CD14-positive monocyte (primary cell): ENCODE measurements around the gene ZNF296. TPM values are rescaled to one million over a fixed set of nuclear protein-coding genes. Genes with fewer than 3 reads are reported as not detected.

Source experiments
- DNase-seq, 3 donors: peaks; one replicate each; pipeline ENCODE4 v3.0.0-alpha.2; 2011 to 2022
- H2AFZ ChIP-seq: 2 replicates; pipeline ENCODE4 v1.6.0; 2012; ENCODE audit warnings: mild to moderate bottlenecking, low read depth, low read length, inconsistent platforms; ENCODE audit not compliant: insufficient read depth, poor library complexity, severe bottlenecking
- H3K27ac ChIP-seq, 2 donors: 1 replicate in 1 of 2; 2 replicates in 1 of 2; pipeline ENCODE4 v1.5.1; 2012 to 2013; ENCODE audit warnings: low read length in 2 of 2, control low read depth in 1 of 2, inconsistent platforms in 1 of 2, low read depth in 1 of 2, mild to moderate bottlenecking in 1 of 2
- H3K27me3 ChIP-seq, 2 donors: one replicate each; pipeline versions ENCODE4 v1.6.0 to v1.6.1; 2011 to 2013; ENCODE audit warnings: low read length in 2 of 2; ENCODE audit not compliant: control insufficient read depth in 2 of 2, insufficient read depth in 2 of 2
- H3K36me3 ChIP-seq, 2 donors: replicated peaks in 1 of 2; 1 replicate in 1 of 2; 2 replicates in 1 of 2; pipeline versions ENCODE4 v1.5.1 to v1.6.1; 2012 to 2013; ENCODE audit warnings: low read length in 2 of 2, control low read depth in 1 of 2, inconsistent platforms in 1 of 2, mild to moderate bottlenecking in 1 of 2; ENCODE audit not compliant: insufficient read depth in 2 of 2, control insufficient read depth in 1 of 2
- H3K4me1 ChIP-seq, 2 donors: 1 replicate in 1 of 2; 2 replicates in 1 of 2; pipeline versions ENCODE4 v1.5.1 to v1.6.1; 2012 to 2013; ENCODE audit warnings: low read length in 2 of 2, control low read depth in 1 of 2, inconsistent platforms in 1 of 2, mild to moderate bottlenecking in 1 of 2, moderate library complexity in 1 of 2; ENCODE audit not compliant: insufficient read depth in 2 of 2, control insufficient read depth in 1 of 2
- H3K4me2 ChIP-seq: replicated peaks from 2 replicates; pipeline ENCODE3; 2012; ENCODE audit warnings: low read length, moderate library complexity, mild to moderate bottlenecking; ENCODE audit not compliant: poor library complexity, severe bottlenecking; ENCODE audit errors: extremely low read depth
- H3K4me3 ChIP-seq, 3 experiments: fragments of 200-600 bp in 1 of 3; sonication (generic) in 1 of 3; replicated peaks in 1 of 3; 1 replicate in 2 of 3; 2 replicates in 1 of 3; pipeline ENCODE4 v1.5.1; 2011 to 2013; ENCODE audit warnings: low read length in 3 of 3, mild to moderate bottlenecking in 3 of 3, control low read depth in 2 of 3, low read depth in 2 of 3, inconsistent platforms in 1 of 3, moderate library complexity in 1 of 3
- H3K79me2 ChIP-seq: 2 replicates; pipeline ENCODE4 v1.6.0; 2012; ENCODE audit warnings: mild to moderate bottlenecking, control low read depth, inconsistent platforms, low read length, moderate library complexity; ENCODE audit not compliant: insufficient read depth
- H3K9ac ChIP-seq: 2 replicates; pipeline ENCODE4 v1.6.0; 2017; ENCODE audit warnings: low read length, mild to moderate bottlenecking; ENCODE audit not compliant: insufficient read depth, poor library complexity, severe bottlenecking
- H3K9me3 ChIP-seq, 2 donors: replicated peaks in 1 of 2; 1 replicate in 1 of 2; 2 replicates in 1 of 2; pipeline versions ENCODE4 v1.5.1 to v1.6.1; 2012 to 2013; ENCODE audit warnings: low read length in 2 of 2, control low read depth in 1 of 2; ENCODE audit not compliant: control insufficient read depth in 1 of 2, insufficient read depth in 1 of 2
- H4K20me1 ChIP-seq: 2 replicates; pipeline ENCODE4 v1.6.0; 2012; ENCODE audit warnings: mild to moderate bottlenecking, low read length, control low read depth, moderate library complexity; ENCODE audit not compliant: insufficient read depth
- H3K27ac Mint-ChIP-seq, 7 donors: one replicate each; pipeline ENCODE4 v1.8.0; 2020; ENCODE audit warnings: mild to moderate bottlenecking in 7 of 7, mixed read lengths in 7 of 7, moderate library complexity in 6 of 7, inconsistent platforms in 2 of 7
- H3K27me3 Mint-ChIP-seq, 3 donors: one replicate each; pipeline ENCODE4 v1.8.0; 2021 to 2022; ENCODE audit warnings: low read depth in 3 of 3, mild to moderate bottlenecking in 3 of 3, mixed read lengths in 3 of 3, moderate library complexity in 3 of 3, inconsistent platforms in 1 of 3
- H3K36me3 Mint-ChIP-seq, 2 donors: one replicate each; pipeline ENCODE4 v1.8.0; 2020; ENCODE audit warnings: mixed read lengths in 2 of 2, inconsistent platforms in 1 of 2, mild to moderate bottlenecking in 1 of 2
- H3K4me1 Mint-ChIP-seq: one replicate; pipeline ENCODE4 v1.8.0; 2020; ENCODE audit warnings: mild to moderate bottlenecking, mixed read lengths
- H3K4me3 Mint-ChIP-seq, 2 donors: one replicate each; pipeline ENCODE4 v1.8.0; 2020; ENCODE audit warnings: mild to moderate bottlenecking in 2 of 2, mixed read lengths in 2 of 2, moderate library complexity in 1 of 2
- H3K9me3 Mint-ChIP-seq, 7 donors: one replicate each; pipeline ENCODE4 v1.8.0; 2020 to 2022; ENCODE audit warnings: mixed read lengths in 7 of 7, mild to moderate bottlenecking in 6 of 7, moderate library complexity in 6 of 7, inconsistent platforms in 2 of 7
- WGBS: methylation state at CpG from one replicate; pipeline ENCODE4 v1.1.5; 2013; ENCODE audit warnings: missing lambda C conversion rate; ENCODE audit not compliant: insufficient coverage; 5-methylcytosine and 5-hydroxymethylcytosine counted together
- intact Hi-C, 2 donors: fragments of 100-400 bp; cut with micrococcal nuclease; formaldehyde crosslinking; loops; one replicate each; pipeline versions ENCODE4 v1.15.0 to v1.15.1; 2023
- polyA minus RNA-seq: library from RNA; depleted of rRNA, polyadenylated mRNA; stranded (reverse); fragments of >200 nt; gene quantifications from 2 replicates; pipeline ENCODE4 v1.2.3, GENCODE V29; 2012
- polyA plus RNA-seq, 3 donors: library from polyadenylated mRNA; depleted of rRNA in 1 of 3; unstranded in 2 of 3; stranded (reverse) in 1 of 3; fragments of 300-500 nt in 2 of 3; fragments of >200 nt in 1 of 3; fragmentation: Illumina TruSeq in 2 of 3; gene quantifications; 1 replicate in 2 of 3; 2 replicates in 1 of 3; pipeline ENCODE4 v1.2.3, GENCODE V29; 2012 to 2021
- total RNA-seq, 12 experiments: library from RNA in 1 of 12; stranded (reverse) in 1 of 12; fragments of 120-200 nt in 1 of 12; gene quantifications; one replicate each; pipeline ENCODE4 v1.2.4 and lab custom pipeline; 2013 to 2026; ENCODE audit warnings: mixed read lengths in 6 of 12, inconsistent platforms in 1 of 12
- TF ChIP-seq, protein P1 (sequence below): fragments of 200-600 bp; IDR thresholded peaks from one replicate; pipeline ENCODE4 v1.8.0; 2022; ENCODE audit warnings: antibody characterized with exemption, mild to moderate bottlenecking

The ZNF296 gene
- total RNA-seq (2013) = 0.89 TPM
- polyA plus RNA-seq = 1 to 10 TPM; 3.8 to 7.2 (median 6.5) TPM
- 1.2 and 1.9 TPM in 2 replicates for polyA minus RNA-seq
- 0.52 to 4.0 (median 1.1) reads per million in 11 experiments for total RNA-seq (lab: John Stamatoyannopoulos, UW)

DNA sequence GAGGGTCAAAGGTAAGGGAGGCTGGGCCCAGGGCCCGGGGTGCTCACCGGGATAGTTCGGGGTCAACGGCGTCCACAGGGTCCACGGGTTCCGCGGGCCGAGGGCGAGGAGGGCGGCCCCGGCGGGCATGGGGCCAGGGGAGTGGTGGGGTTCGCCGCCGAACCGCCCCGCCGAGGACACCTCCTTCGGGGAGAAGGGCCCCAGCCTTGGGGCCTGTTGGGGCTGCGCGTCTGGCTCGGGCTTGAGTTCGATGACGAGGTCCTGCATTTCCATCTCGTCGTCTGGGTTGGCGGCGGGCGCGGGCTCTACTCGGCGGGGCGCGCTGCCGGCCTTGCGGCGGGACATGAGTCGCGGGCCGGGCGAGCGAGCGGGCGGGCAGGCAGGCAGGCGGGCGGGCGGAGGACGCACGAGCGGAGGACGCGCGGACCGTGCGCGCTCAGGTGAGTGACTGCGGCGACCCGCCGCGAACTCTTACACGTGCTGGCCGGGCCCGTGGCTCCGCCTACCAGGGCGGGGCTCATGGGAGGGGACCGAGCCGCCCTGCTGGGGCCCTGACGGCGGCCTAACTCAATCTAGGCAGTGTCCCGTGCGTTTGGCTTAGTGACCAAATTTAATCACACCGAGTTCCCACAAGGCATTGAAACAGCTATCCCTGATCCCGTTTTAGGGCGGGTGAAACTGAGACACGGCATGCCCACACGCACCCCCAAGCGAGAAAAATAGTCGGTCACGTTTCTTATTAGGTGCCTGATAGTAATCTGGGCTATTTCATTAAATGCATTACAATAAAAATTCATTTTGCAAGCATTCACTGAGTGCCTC is at the start of gene ZNF296:
TSS of gene ZNF296 (minus strand) at position 450 of the 822 bp plus-strand sequence. CDS start at position 345, 105 bp downstream.
- peaks cover 72% of the 10 kb centered on the region for H4K20me1 ChIP-seq
- peak within 1 kb of the TSS; percentile 81 for H3K9ac ChIP-seq
- Mint-ChIP-seq H3K27ac (peak within 1 kb of the TSS; percentile 87 to 95 (median 94)), H3K27me3 (peaks cover 0 to 2% (median 0%) of the 10 kb centered on the region in 3 donors), H3K36me3 (peaks cover 12 to 23% of the 10 kb centered on the region in 2 donors), H3K4me3 (peak within 1 kb of the TSS; percentile 89 to 93), H3K4me1 (peaks cover 48% of the 10 kb centered on the region), H3K9me3 (no peaks in the 10 kb centered on the region)
- peak within 1 kb of the TSS; percentile 90 for H2AFZ ChIP-seq
- peak; percentile 52 to 57 (median 55) for DNase-seq
- H3K27me3 ChIP-seq = no peaks in the 10 kb centered on the region
- H3K9me3 ChIP-seq = no peaks in the 10 kb centered on the region
- peak within 1 kb of the TSS; percentile 93 for H3K4me2 ChIP-seq
- H3K27ac ChIP-seq = peak within 1 kb of the TSS; percentile 84 to 85
- WGBS = under 1% methylated on average over 72 of the region's 81 CpGs
- intact Hi-C loops = loop anchor here in 1 of 2 donors (5.0 kb wide), 1 partner anchor 101 kb away; the partner anchor contains the start of genes BLOC1S3 and TRAPPC6A
- peaks cover 88% of the 10 kb centered on the region for H3K79me2 ChIP-seq
- peak within 1 kb of the TSS; percentile 67 to 91 (median 86) for H3K4me3 ChIP-seq
- TF ChIP-seq, protein P1, sequence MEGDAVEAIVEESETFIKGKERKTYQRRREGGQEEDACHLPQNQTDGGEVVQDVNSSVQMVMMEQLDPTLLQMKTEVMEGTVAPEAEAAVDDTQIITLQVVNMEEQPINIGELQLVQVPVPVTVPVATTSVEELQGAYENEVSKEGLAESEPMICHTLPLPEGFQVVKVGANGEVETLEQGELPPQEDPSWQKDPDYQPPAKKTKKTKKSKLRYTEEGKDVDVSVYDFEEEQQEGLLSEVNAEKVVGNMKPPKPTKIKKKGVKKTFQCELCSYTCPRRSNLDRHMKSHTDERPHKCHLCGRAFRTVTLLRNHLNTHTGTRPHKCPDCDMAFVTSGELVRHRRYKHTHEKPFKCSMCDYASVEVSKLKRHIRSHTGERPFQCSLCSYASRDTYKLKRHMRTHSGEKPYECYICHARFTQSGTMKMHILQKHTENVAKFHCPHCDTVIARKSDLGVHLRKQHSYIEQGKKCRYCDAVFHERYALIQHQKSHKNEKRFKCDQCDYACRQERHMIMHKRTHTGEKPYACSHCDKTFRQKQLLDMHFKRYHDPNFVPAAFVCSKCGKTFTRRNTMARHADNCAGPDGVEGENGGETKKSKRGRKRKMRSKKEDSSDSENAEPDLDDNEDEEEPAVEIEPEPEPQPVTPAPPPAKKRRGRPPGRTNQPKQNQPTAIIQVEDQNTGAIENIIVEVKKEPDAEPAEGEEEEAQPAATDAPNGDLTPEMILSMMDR = no peak
- peaks cover 44 to 59% of the 10 kb centered on the region in 2 donors for H3K4me1 ChIP-seq
- peaks cover 15 to 18% of the 10 kb centered on the region in 2 donors for H3K36me3 ChIP-seq

DNA sequence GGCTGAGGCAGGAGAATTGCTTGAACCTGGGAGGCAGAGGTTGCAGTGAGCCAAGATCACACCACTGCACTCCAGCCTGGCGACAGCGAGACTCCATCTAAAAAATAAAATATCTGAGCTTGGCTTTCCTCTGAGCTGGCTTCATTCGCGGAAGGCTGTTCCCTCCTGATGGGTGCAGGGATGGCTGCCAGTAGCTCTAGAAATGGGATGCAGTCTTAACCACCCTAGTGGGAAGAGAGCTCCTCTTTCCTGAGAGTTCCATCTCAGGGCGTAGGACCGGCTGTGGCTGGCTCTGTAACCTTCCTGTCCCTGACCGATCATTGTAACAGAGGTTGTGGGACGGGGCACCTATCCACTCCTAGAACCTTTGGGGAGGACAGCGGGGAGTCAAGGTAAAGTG is 49.1 kb upstream of the ZNF296 start:
- no peaks in the 10 kb centered on the region for H3K9me3 ChIP-seq
- Mint-ChIP-seq H3K4me1 (peaks cover 11% of the 10 kb centered on the region), H3K9me3 (no peaks in the 10 kb centered on the region), H3K36me3 (peaks cover 0 to 2% of the 10 kb centered on the region in 2 donors), H3K4me3 (no peak overlapping the region), H3K27ac (no peak overlapping the region), H3K27me3 (peaks cover 0 to 3% (median 0%) of the 10 kb centered on the region in 3 donors)
- no peak overlapping the region for H3K4me2 ChIP-seq
- H3K4me1 ChIP-seq = no peaks in the 10 kb centered on the region
- H3K4me3 ChIP-seq = no peak overlapping the region
- H3K79me2 ChIP-seq = peaks cover 48% of the 10 kb centered on the region
- H3K27ac ChIP-seq = no peak overlapping the region
- no peaks in the 10 kb centered on the region for H3K36me3 ChIP-seq
- TF ChIP-seq, protein P1 = no peak
- DNase-seq = no peak
- H3K9ac ChIP-seq = no peak overlapping the region
- H3K27me3 ChIP-seq = no peaks in the 10 kb centered on the region
- WGBS = 100% methylated on average over 6 of the region's 9 CpGs
- intact Hi-C loops = no loop called here
- no peak overlapping the region for H2AFZ ChIP-seq
- peaks cover 61% of the 10 kb centered on the region for H4K20me1 ChIP-seq
